Sigmoid colon (tissue), 7 donors: ENCODE data around the gene MPZ. TPM values are rescaled to one million over a fixed set of nuclear protein-coding genes. Genes with fewer than 3 reads are reported as not detected.
"Not testable (repeated sequence)": the region's sequence is repeated elsewhere in the genome, so short reads cannot be mapped to it uniquely, and the experiment has no call there.

Source experiments
- DNase-seq: peaks from one replicate; pipeline ENCODE4 v3.0.0-alpha.2; 2019
- H3K27ac ChIP-seq, 4 donors: fragments of 200-600 bp; sonication (generic); one replicate each; pipeline ENCODE4 v1.5.1; 2016 to 2019; ENCODE audit warnings: mild to moderate bottlenecking in 1 of 4
- H3K27me3 ChIP-seq, 3 donors: fragments of 200-600 bp; sonication (generic); one replicate each; pipeline ENCODE4 v1.5.1; 2019; ENCODE audit warnings: mild to moderate bottlenecking in 1 of 3
- H3K36me3 ChIP-seq, 4 donors: fragments of 200-600 bp; sonication (generic); one replicate each; pipeline ENCODE4 v1.5.1; 2016 to 2019
- H3K4me1 ChIP-seq, 4 donors: fragments of 200-600 bp; sonication (generic); one replicate each; pipeline ENCODE4 v1.5.1; 2017 to 2019
- H3K4me3 ChIP-seq, 4 donors: fragments of 200-600 bp; sonication (generic); one replicate each; pipeline ENCODE4 v1.5.1; 2017 to 2019; ENCODE audit warnings: mild to moderate bottlenecking in 2 of 4, moderate library complexity in 1 of 4
- H3K9me3 ChIP-seq, 4 donors: fragments of 200-600 bp in 3 of 4; sonication (generic) in 3 of 4; one replicate each; pipeline versions ENCODE4 v1.5.1 to v1.6.1; 2013 to 2019
- WGBS, 2 donors: extraction: QIAGEN DNeasy Blood & Tissue Kit; methylation state at CpG; one replicate each; pipeline ENCODE4 v1.1.7; 2013; 5-methylcytosine and 5-hydroxymethylcytosine counted together
- intact Hi-C: fragments of 100-400 bp; cut with DNase I; formaldehyde crosslinking; loops from one replicate; pipeline ENCODE4 v1.15.1; 2023
- polyA plus RNA-seq, 3 donors: library from polyadenylated mRNA; stranded (reverse); fragments of 200-250 nt; gene quantifications; one replicate each; pipeline ENCODE4 v1.2.3, GENCODE V29; 2013
- total RNA-seq, 4 donors: library from RNA; depleted of rRNA; stranded (reverse); fragments of >200 nt; gene quantifications; one replicate each; pipeline ENCODE4 v1.1.0, GENCODE V29; 2016
- donor health status: healthy with polysubstance abuse.
- donor health status: Bipolar disorder and iron deficiency.
- donor health status: healthy.

MPZ gene
- total and polyA plus RNA-seq, 7 donors, result 1.2 to 10.0 (median 4.1) TPM

DNA sequence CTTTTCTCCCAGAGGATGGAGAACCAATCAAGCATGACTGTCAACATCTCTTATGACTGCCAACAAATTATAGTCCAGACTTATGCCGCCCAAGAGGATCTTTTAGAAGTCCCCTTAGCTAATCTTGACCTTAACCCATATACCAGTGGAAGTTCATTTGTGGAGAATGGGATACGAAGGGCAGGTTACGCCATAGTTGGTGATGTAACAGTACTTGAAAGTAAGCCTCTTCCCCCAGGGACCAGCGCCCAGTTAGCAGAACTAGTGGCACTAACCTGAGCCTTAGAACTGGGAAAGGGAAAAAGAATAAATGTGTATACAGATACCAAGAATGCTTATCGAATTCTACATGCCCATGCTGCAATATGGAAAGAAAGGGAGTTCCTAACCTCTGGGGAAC, 54.5 kb downstream of the MPZ start:
- H3K4me3 ChIP-seq, result not testable (repeated sequence)

More for the DNA sequence above, 54.5 kb downstream of the MPZ start:
- DNase-seq, H3K27ac ChIP-seq, intact Hi-C loops, H3K36me3 ChIP-seq: not testable (repeated sequence)
- WGBS, 2 donors, result 88 to 90% methylated on average over 5 of the region's 5 CpGs
- peaks cover 0 to 12% (median 10%) of the 10 kb centered on the region in 4 donors for H3K9me3 ChIP-seq
- peaks cover 0 to 30% (median 22%) of the 10 kb centered on the region in 3 donors for H3K27me3 ChIP-seq
- H3K4me1 ChIP-seq, result peaks cover 0 to 15% (median 12%) of the 10 kb centered on the region in 4 donors

Other genes starting within 250 kb of the MPZ start
- 1 to 10 TPM; 4.4 to 7.7 (median 6.6) TPM for gene ARHGAP30, start 240.1 kb downstream of the MPZ start, total RNA-seq
- gene ARHGAP30, start 240.1 kb downstream of the MPZ start, polyA plus RNA-seq, result 10 to 100 TPM in 1 of 3 donors, 1 to 10 TPM in 2; 4.8 to 37.8 (median 4.9) TPM
- not detected for gene NECTIN4, start 220.4 kb downstream of the MPZ start, total RNA-seq
- 1 to 10 TPM in 2 of 3 donors, not detected in 1; 1.2 to 2.8 TPM for gene NECTIN4, start 220.4 kb downstream of the MPZ start, polyA plus RNA-seq
- gene KLHDC9, start 211.6 kb downstream of the MPZ start, total RNA-seq, result 10 to 100 TPM in 2 of 4 donors, 1 to 10 TPM in 2; 5.8 to 14.1 (median 10.8) TPM
- 10 to 100 TPM in 1 of 3 donors, 1 to 10 TPM in 2; 4.7 to 11.1 (median 9.6) TPM for gene KLHDC9, start 211.6 kb downstream of the MPZ start, polyA plus RNA-seq
- gene PFDN2, start 191.9 kb downstream of the MPZ start, total RNA-seq, result 10 to 100 TPM; 40.7 to 63.4 (median 45.9) TPM
- 100 to 1,000 TPM in 2 of 3 donors, 10 to 100 TPM in 1; 82.3 to 115 (median 104) TPM for gene PFDN2, start 191.9 kb downstream of the MPZ start, polyA plus RNA-seq
- 10 to 100 TPM; 24.4 to 39.6 (median 33.1) TPM for gene NIT1, start 191.9 kb downstream of the MPZ start, total RNA-seq
- 10 to 100 TPM; 46.8 to 66.6 (median 66.5) TPM for gene NIT1, start 191.9 kb downstream of the MPZ start, polyA plus RNA-seq
- gene DEDD, start 177.3 kb downstream of the MPZ start, total RNA-seq, result 10 to 100 TPM; 27.7 to 34.2 (median 30.2) TPM
- 10 to 100 TPM; 24.0 to 30.6 (median 30.5) TPM for gene DEDD, start 177.3 kb downstream of the MPZ start, polyA plus RNA-seq
- 10 to 100 TPM; 49.0 to 77.8 (median 70.3) TPM for gene UFC1, start 156.0 kb downstream of the MPZ start, total RNA-seq
- 100 to 1,000 TPM; 129 to 249 (median 232) TPM for gene UFC1, start 156.0 kb downstream of the MPZ start, polyA plus RNA-seq
- gene USP21, start 150.5 kb downstream of the MPZ start, total RNA-seq, result 10 to 100 TPM; 11.4 to 24.1 (median 13.1) TPM
- 10 to 100 TPM; 16.2 to 22.2 (median 17.3) TPM for gene USP21, start 150.5 kb downstream of the MPZ start, polyA plus RNA-seq
- gene PPOX, start 143.5 kb downstream of the MPZ start, total RNA-seq, result 10 to 100 TPM; 16.6 to 30.9 (median 21.3) TPM
- gene PPOX, start 143.5 kb downstream of the MPZ start, polyA plus RNA-seq, result 10 to 100 TPM in 2 of 3 donors, 1 to 10 TPM in 1; 7.4 to 17.7 (median 16.2) TPM
- gene B4GALT3, start 132.5 kb downstream of the MPZ start, total RNA-seq, result 10 to 100 TPM; 10.7 to 19.3 (median 14.8) TPM
- 10 to 100 TPM; 13.4 to 33.4 (median 16.8) TPM for gene B4GALT3, start 132.5 kb downstream of the MPZ start, polyA plus RNA-seq
- gene ADAMTS4, start 110.9 kb downstream of the MPZ start, total RNA-seq, result 10 to 100 TPM in 2 of 4 donors, 1 to 10 TPM in 2; 6.4 to 78.2 (median 10.8) TPM
- gene ADAMTS4, start 110.9 kb downstream of the MPZ start, polyA plus RNA-seq, result 1 to 10 TPM in 1 of 3 donors, under 1 TPM in 2; 0.23 to 4.5 (median 0.60) TPM
- 100 to 1,000 TPM in 1 of 4 donors, 10 to 100 TPM in 3; 79.6 to 113 (median 92.6) TPM for gene NDUFS2, start 107.6 kb downstream of the MPZ start, total RNA-seq
- gene NDUFS2, start 107.6 kb downstream of the MPZ start, polyA plus RNA-seq, result 100 to 1,000 TPM; 113 to 194 (median 123) TPM
- 10 to 100 TPM; 14.4 to 86.4 (median 56.9) TPM for gene FCER1G, start 94.7 kb downstream of the MPZ start, total RNA-seq
- 100 to 1,000 TPM in 1 of 3 donors, 10 to 100 TPM in 2; 77.7 to 243 (median 80.5) TPM for gene FCER1G, start 94.7 kb downstream of the MPZ start, polyA plus RNA-seq
- gene APOA2, start 86.3 kb downstream of the MPZ start, total RNA-seq, result not detected
- gene APOA2, start 86.3 kb downstream of the MPZ start, polyA plus RNA-seq, result under 1 TPM in 1 of 3 donors, not detected in 2; 0.26 TPM
- gene TOMM40L, start 83.9 kb downstream of the MPZ start, total RNA-seq, result 10 to 100 TPM; 12.6 to 20.2 (median 14.8) TPM
- 10 to 100 TPM; 15.0 to 23.1 (median 18.5) TPM for gene TOMM40L, start 83.9 kb downstream of the MPZ start, polyA plus RNA-seq
- not detected for gene NR1I3, start 71.8 kb downstream of the MPZ start, total RNA-seq
- under 1 TPM in 1 of 3 donors, not detected in 2; 0.13 TPM for gene NR1I3, start 71.8 kb downstream of the MPZ start, polyA plus RNA-seq
- 10 to 100 TPM in 1 of 4 donors, 1 to 10 TPM in 2, under 1 TPM in 1; 0.71 to 15.2 (median 3.7) TPM for gene PCP4L1, start 51.2 kb downstream of the MPZ start, total RNA-seq
- 1 to 10 TPM in 1 of 3 donors, not detected in 2; 2.3 TPM for gene PCP4L1, start 51.2 kb downstream of the MPZ start, polyA plus RNA-seq
- 10 to 100 TPM; 21.2 to 83.5 (median 38.1) TPM for gene SDHC, start 4.4 kb upstream of the MPZ start, total RNA-seq
- 100 to 1,000 TPM; 221 to 371 (median 234) TPM for gene SDHC, start 4.4 kb upstream of the MPZ start, polyA plus RNA-seq
- gene CFAP126, start 57.9 kb upstream of the MPZ start, total RNA-seq, result not detected
- gene CFAP126, start 57.9 kb upstream of the MPZ start, polyA plus RNA-seq, result not detected
- 10 to 100 TPM; 14.1 to 52.5 (median 34.8) TPM for gene FCGR2A, start 195.5 kb upstream of the MPZ start, total RNA-seq
- gene FCGR2A, start 195.5 kb upstream of the MPZ start, polyA plus RNA-seq, result 10 to 100 TPM; 14.4 to 68.7 (median 19.8) TPM
- gene HSPA6, start 214.6 kb upstream of the MPZ start, total RNA-seq, result 1 to 10 TPM in 3 of 4 donors, not detected in 1; 2.0 to 2.9 (median 2.5) TPM
- 1 to 10 TPM in 2 of 3 donors, under 1 TPM in 1; 0.60 to 2.3 (median 1.6) TPM for gene HSPA6, start 214.6 kb upstream of the MPZ start, polyA plus RNA-seq
- 10 to 100 TPM in 3 of 4 donors, 1 to 10 TPM in 1; 7.8 to 19.3 (median 14.6) TPM for gene FCGR3A, start 239.8 kb upstream of the MPZ start, total RNA-seq
- gene FCGR3A, start 239.8 kb upstream of the MPZ start, polyA plus RNA-seq, result 10 to 100 TPM in 2 of 3 donors, 1 to 10 TPM in 1; 9.6 to 30.5 (median 13.0) TPM